Measurements from ENCODE around the gene HOXD3. TPM values are rescaled to one million over a fixed set of nuclear protein-coding genes. Genes with fewer than 3 reads are reported as not detected.

HOXD3 gene
- total and polyA plus RNA-seq, 2 of the 8 experiments (the other 6 are each of a cell fraction or from before 2014, with no cell fraction given), result not detected

DNA sequence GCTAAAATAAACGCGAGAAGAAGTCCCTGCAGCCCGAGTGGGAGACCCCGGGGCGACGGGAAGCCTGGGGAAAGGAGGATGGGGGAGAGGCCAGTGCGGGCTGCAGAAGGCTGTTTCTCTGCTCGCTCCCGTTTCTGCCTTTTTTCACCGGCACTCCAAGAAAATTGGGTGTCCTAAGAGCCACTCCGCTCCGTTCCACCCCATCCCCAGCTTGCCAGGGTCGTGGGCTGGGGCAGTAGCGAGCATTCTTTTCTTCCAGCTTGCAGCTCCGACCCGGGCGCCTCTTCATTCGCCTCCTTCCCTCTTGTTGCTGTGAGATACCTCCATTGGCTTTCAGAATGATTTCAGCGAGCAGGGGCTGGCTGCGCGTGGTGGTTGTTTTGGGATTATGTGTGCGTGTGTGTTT lies 1.1 kb downstream of the HOXD3 start:
- H3K27ac ChIP-seq (ENCODE audit: low read depth, low read length), result no peak overlapping the region
- H4K91ac ChIP-seq (replicated peaks; ENCODE audit: insufficient read length, low read length), result no peak overlapping the region
- 5% methylated on average over 22 of the region's 22 CpGs; no CpG with 5 or more reads in 1 of the 2 experiments for WGBS, 2 experiments (ENCODE audit: extremely low coverage in 1 of 2, insufficient coverage in 1 of 2, insufficient read length in 1 of 2, insufficient replicate concordance in 2 of 2, low coverage in 1 of 2, low lambda C conversion rate in 2 of 2, missing lambda C conversion rate in 1 of 2)
- no peak overlapping the region for H3K14ac ChIP-seq (ENCODE audit: insufficient read length)
- H2BK15ac ChIP-seq (ENCODE audit: low read length), result no peak overlapping the region
- no peak overlapping the region for H2BK12ac ChIP-seq (ENCODE audit: low read depth, low read length)
- peaks cover 98 to 100% (median 100%) of the 10 kb centered on the region in 4 experiments for H3K27me3 ChIP-seq (replicated peaks in 1 of 4; ENCODE audit: control insufficient read depth in 3 of 4, extremely low read depth in 1 of 4, insufficient read depth in 3 of 4, low read length in 3 of 4)
- H2BK120ac ChIP-seq (replicated peaks; ENCODE audit: low read depth, low read length), result no peak overlapping the region
- no peak overlapping the region for H3K9ac ChIP-seq (replicated peaks in 1 of 4; ENCODE audit: extremely low read depth in 1 of 4, low read depth in 3 of 4, low read length in 3 of 4)
- H3K23ac ChIP-seq (ENCODE audit: insufficient read length), result no peak overlapping the region
- H3K56ac ChIP-seq (replicated peaks; ENCODE audit: insufficient read length, low read depth, low read length), result no peak overlapping the region
- no peak overlapping the region for H2AFZ ChIP-seq (ENCODE audit: low read length)
- H2BK20ac ChIP-seq (ENCODE audit: low read length), result no peak overlapping the region
- H3K36me3 ChIP-seq (ENCODE audit: control insufficient read depth in 2 of 4, insufficient read depth in 4 of 4, low read length in 3 of 4), result peaks cover 0 to 10% (median 0%) of the 10 kb centered on the region in 4 experiments; a peak in 1 of 8 replicates
- POLR2A ChIA-PET (ENCODE audit: partially characterized antibody), result interaction anchor here (1.0 kb wide), 1 partner anchor 15 kb away, joined by 3 read pairs; no protein-coding TSS in a partner anchor
- H3K4ac ChIP-seq (replicated peaks; ENCODE audit: insufficient read length, low read depth, low read length), result no peak overlapping the region
- no peak for DNase-seq (ENCODE audit: low read depth in 1 of 2, low spot score in 2 of 2)
- H3K23me2 ChIP-seq (ENCODE audit: low read depth, low read length), result no peaks in the 10 kb centered on the region
- FAIRE-seq, result no peak
- H2BK5ac ChIP-seq (ENCODE audit: low read depth, low read length), result no peak overlapping the region
- H3K9me3 ChIP-seq (ENCODE audit: insufficient read depth in 2 of 2, low read depth in 1 of 2, low read length in 1 of 2), result no peaks in the 10 kb centered on the region
- H3K79me2 ChIP-seq (ENCODE audit: control insufficient read depth in 1 of 2, insufficient read depth in 2 of 2, low read length in 2 of 2), result no peaks in the 10 kb centered on the region
- no peaks in the 10 kb centered on the region for H3K79me1 ChIP-seq (ENCODE audit: low read depth, low read length)
- CTCF ChIA-PET (ENCODE audit: partially characterized antibody), result interaction anchor here (0.7 to 1.4 kb wide), 5 partner anchors 15 to 79 kb away, joined by 3 to 5 read pairs (median 3); no protein-coding TSS in a partner anchor
- peaks cover 28 to 42% of the 10 kb centered on the region in 2 experiments for H4K20me1 ChIP-seq (replicated peaks in 1 of 2; ENCODE audit: control insufficient read depth in 1 of 2, insufficient read depth in 2 of 2, low read length in 2 of 2)
- H4K8ac ChIP-seq (ENCODE audit: extremely low read depth, insufficient read depth, low read length), result no peak overlapping the region
- TF ChIP-seq RNF2 (IDR thresholded peaks at IDR 0.05; ENCODE audit: borderline replicate concordance, low read depth, low read length, missing control alignments, poor library complexity, severe bottlenecking), result peak; percentile 73
- peak; percentile 58; the same call in 1 of the 2 replicates for TF ChIP-seq CBX8 (IDR thresholded peaks at IDR 0.05; ENCODE audit: borderline replicate concordance, low read depth, low read length)
- TF ChIP-seq CHD1 (IDR thresholded peaks at IDR 0.05; ENCODE audit: low read depth, low read length), result no peak
- TF ChIP-seq BCL11A (IDR thresholded peaks at IDR 0.05; ENCODE audit: low read depth in 2 of 2, low read length in 2 of 2), result no peak
- TF ChIP-seq SUZ12 (IDR thresholded peaks at IDR 0.05; ENCODE audit: low read length), result peak; percentile 18; the same call in 1 of the 2 replicates
- no peak for TF ChIP-seq SP4 (IDR thresholded peaks at IDR 0.05; ENCODE audit: low read length)
- TF ChIP-seq KDM4A (IDR thresholded peaks at IDR 0.05; ENCODE audit: low read depth, low read length, severe bottlenecking), result no peak
- TF ChIP-seq, protein P1, sequence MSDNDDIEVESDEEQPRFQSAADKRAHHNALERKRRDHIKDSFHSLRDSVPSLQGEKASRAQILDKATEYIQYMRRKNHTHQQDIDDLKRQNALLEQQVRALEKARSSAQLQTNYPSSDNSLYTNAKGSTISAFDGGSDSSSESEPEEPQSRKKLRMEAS (IDR thresholded peaks at IDR 0.05), result no peak
- TF ChIP-seq EZH2 (IDR thresholded peaks at IDR 0.05; ENCODE audit: low read depth, low read length, severe bottlenecking), result peak; percentile 72
- TF ChIP-seq TCF12 (IDR thresholded peaks at IDR 0.05; ENCODE audit: low read depth, low read length), result 0 out of 2 replicates have a peak, but pooled peaks have one; percentile 38
- no peak overlapping the region for H3K4me3 ChIP-seq (ENCODE audit: extremely low read depth in 1 of 4, insufficient read depth in 2 of 4, low read depth in 3 of 4, low read length in 4 of 4)
- H4K5ac ChIP-seq (ENCODE audit: insufficient read length, low read depth, low read length), result no peak overlapping the region
- no peak overlapping the region for H2AK5ac ChIP-seq (ENCODE audit: low read depth, low read length)
- H3K4me2 ChIP-seq (ENCODE audit: insufficient read depth in 1 of 2, low read depth in 2 of 2, low read length in 2 of 2), result no peak overlapping the region
- peaks cover 0 to 8% (median 5%) of the 10 kb centered on the region in 4 experiments; a peak in 5 of 7 replicates for H3K4me1 ChIP-seq (replicated peaks in 1 of 4; ENCODE audit: control insufficient read depth in 3 of 4, insufficient read depth in 4 of 4, low read length in 3 of 4)
- H3K18ac ChIP-seq (ENCODE audit: extremely low read depth, low read length), result no peak overlapping the region
